LNCaP clone FGC (cell line): ENCODE data around the gene MRTFB.

Experiments used
- DNase-seq: peaks from one replicate; pipeline ENCODE4 v3.0.0-alpha.2; 2011; ENCODE audit warnings: low read depth
- H3K4me3 ChIP-seq: 2 replicates; pipeline ENCODE4 v1.5.1; 2011; ENCODE audit warnings: mild to moderate bottlenecking, low read depth, low read length, control low read depth
- TF ChIP-seq, protein P1 (sequence below): IDR thresholded peaks from 2 replicates; pipeline ENCODE4 v1.5.1; 2012; ENCODE audit warnings: mild to moderate bottlenecking; ENCODE audit not compliant: control insufficient read depth, insufficient read depth; ENCODE audit errors: extremely low read depth

MRTFB gene

DNA sequence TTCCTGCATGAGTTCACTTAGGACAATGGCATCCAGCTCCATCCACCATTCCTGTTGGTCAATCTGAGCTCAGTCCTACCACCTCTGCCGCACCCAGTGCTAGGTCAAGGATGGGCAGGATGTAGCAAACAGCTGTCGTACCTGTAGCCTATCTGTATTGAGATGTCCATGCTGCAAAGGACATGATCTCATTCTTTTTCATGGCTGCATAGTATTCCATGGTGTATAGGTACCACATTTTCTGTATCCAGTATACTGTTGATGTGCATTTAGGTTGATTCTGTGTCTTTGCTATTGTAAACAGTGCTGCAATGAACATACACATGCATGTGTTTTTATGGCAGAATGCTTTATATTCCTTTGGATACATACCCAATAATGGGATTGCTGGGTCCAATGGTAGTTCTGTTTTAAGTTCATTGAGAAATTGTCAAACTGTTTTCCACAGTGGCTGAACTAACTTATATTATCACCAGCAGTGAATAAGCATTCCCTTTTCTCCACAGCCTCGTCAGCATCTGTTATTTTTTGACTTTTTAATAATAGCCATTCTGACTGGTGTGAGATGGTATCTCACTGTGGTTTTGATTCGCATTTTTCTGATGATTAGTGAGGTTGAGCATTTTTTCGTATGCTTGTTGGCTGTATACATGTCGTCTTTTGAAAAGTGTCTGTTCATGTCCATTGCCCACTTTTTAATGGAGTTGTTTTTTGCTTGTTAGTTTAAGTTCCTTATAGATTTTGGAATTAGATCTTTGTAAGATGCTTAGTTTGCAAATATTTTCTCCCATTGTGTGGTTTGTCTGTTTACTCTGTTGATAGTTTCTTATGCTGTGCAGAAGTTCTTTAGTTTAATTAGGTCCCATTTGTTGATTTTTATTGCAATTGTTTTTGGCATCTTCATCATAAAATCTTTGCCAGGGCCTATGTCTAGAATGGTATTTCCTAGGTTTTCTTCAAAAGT, 7.2 kb upstream of the MRTFB start:
- TF ChIP-seq, protein P1, sequence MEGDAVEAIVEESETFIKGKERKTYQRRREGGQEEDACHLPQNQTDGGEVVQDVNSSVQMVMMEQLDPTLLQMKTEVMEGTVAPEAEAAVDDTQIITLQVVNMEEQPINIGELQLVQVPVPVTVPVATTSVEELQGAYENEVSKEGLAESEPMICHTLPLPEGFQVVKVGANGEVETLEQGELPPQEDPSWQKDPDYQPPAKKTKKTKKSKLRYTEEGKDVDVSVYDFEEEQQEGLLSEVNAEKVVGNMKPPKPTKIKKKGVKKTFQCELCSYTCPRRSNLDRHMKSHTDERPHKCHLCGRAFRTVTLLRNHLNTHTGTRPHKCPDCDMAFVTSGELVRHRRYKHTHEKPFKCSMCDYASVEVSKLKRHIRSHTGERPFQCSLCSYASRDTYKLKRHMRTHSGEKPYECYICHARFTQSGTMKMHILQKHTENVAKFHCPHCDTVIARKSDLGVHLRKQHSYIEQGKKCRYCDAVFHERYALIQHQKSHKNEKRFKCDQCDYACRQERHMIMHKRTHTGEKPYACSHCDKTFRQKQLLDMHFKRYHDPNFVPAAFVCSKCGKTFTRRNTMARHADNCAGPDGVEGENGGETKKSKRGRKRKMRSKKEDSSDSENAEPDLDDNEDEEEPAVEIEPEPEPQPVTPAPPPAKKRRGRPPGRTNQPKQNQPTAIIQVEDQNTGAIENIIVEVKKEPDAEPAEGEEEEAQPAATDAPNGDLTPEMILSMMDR = no peak
- no peak for DNase-seq

DNA sequence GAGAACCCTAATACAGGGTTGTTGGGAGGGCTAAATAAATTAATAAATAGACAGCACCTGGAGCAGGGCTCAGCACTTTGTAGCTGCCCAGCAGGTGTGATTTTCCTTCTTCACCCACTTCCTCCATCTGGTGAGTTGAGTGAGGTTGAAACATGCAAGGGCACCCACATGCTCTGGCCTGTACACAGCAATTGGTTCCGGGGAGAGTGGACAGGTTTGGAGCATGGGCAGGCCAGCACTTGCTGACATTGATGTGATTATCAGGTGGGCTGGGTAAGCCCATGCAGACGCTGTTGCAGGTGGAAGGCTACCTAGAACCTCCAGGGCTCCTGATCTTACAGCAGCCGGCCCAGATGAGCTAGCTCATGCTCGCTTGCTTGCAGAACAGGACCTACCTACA, 1.3 kb upstream of the MRTFB start:
- no peak overlapping the region for H3K4me3 ChIP-seq
- TF ChIP-seq, protein P1 = no peak
- no peak for DNase-seq

More for the DNA sequence above, 7.2 kb upstream of the MRTFB start:
- H3K4me3 ChIP-seq = no peak overlapping the region

DNA sequence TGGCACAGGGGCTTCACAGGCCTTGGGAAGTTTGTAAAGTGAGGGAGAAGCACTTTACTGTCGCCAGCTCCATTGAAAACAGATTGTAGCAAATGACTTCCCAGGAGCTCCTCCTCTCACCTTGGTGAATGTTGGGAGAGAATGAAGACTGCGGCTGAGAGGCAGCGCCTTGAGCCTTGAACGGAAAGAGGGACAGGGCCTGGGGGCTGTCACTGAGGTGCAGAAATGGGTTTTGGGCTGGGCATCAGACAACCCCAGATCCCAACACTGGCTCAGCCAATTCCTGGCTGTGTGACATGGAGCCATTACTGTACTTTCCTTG, 603 bp upstream of the MRTFB start:
- no peak for DNase-seq
- TF ChIP-seq, protein P1 = no peak
- H3K4me3 ChIP-seq = peak overlapping the region; percentile 78

DNA sequence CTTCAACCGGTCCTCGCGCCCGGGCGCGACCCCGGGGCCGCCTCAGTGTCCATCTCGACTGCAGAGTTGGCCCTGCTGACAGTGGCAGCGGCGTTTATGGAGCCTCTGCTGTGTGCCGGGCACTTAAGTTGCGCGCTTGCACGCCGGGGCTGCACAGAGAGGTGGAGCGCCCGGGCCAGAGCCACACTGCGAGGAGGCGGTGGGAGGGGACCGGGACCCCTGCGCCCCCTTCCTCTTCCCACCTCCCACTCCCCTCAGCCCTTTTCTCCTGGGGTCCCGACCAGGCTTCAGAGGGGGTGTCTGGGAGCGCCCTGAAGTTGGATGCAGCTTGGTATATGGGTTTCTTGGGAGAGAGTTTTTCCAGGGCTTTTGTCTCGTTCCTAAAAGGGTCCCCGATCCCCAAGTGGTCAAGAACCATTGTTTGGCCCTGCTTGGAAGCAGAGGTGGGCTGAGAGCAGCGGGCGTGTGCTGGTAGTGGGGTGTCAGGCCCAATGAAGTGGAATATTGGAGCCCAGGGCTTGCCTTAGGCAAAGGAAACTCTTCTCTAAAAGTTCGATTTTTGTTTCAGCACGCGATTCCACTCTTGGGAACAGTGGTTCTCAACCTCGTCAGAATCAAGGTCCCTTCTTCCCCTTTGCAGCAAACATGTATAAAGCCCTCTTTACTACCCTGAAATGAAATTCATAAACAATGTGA, 605 bp downstream of the MRTFB start:
- TF ChIP-seq, protein P1 = no peak
- peak overlapping the region; percentile 78 for H3K4me3 ChIP-seq
- no peak for DNase-seq

DNA sequence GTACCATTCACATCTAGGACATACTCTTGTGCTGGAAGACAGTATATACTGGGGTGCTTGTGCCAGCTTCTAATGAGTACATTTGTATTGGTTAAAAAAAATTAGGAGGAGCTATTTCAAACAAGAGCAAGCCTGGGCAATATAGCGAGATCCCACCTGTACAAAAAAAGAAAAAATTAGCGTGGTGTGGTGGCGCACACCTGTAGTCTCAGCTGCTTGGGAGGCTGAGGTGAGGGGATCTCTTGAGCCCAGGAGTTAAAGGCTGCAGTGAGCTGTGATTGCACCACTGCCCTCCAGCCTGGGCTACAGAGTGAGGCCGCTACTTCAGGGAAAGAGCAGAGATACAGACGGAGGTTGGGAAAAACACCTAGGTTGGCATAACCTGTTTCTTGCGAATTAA, 1.2 kb downstream of the MRTFB start:
- TF ChIP-seq, protein P1 = no peak
- DNase-seq = no peak
- H3K4me3 ChIP-seq = peak overlapping the region; percentile 78

DNA sequence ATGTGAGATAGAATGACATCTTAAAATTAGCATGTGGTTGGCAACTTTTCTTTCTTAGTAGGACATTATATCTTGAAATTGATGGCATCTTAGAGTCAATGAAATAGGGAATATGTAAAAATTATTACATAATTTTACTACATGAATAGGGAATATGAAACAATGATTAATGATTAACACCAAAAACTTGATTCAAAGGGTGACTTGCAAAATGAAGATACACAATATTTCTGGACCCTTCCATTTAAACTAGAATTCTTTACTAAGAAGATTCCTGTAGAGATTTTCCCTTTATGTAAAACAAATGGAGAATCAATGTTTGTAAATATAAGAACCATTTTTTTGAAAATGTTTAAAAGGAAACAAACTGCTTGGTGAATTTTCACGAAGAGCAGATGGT, 3.4 kb downstream of the MRTFB start:
- no peak overlapping the region for H3K4me3 ChIP-seq
- TF ChIP-seq, protein P1 = no peak
- DNase-seq = no peak
